Epidermal melanocyte (primary cell): ENCODE results near the gene AOAH.
"Not testable (repeated sequence)": the region's sequence is repeated elsewhere in the genome, so short reads cannot be mapped to it uniquely, and the experiment has no call there.

Experiments
- DNase-seq: peaks from one replicate; pipeline ENCODE4 v3.0.0; 2011; ENCODE audit warnings: low spot score; ENCODE audit not compliant: insufficient read length

AOAH gene

DNA sequence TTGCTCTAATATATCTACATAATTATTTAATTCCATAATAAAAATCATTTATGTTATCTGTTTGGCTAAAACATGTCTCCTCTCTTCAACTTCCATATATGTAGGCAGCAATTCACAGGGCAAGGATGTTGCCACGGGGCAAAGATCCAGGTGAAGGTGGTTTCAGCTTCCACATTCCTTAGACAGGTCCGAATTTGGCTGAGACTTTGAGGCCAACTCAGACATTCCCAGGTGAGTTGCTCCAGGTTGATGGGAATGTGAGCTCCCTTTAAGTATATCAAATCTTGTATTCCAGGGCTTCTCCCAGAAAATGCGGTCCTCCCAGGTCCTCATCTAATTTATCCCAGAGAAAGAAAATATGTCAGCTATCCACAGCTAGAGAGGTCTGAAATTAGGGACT lies 15.1 kb upstream of the AOAH start:
- no peak for DNase-seq

DNA sequence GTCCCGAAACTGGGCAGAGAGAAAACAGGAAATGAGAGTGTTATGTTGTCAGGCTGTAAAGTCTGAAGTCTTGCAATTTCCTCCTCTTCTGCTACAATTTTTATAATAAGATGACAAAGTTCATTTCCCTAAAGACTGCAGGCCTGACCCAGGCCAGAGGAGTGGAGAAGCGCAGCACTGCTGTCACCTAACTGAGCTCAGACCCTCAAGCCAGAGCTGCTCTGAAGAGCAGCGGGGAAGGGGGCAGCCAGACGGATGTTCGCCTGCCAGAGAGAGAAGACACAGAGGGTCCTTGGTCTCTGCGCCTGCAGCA lies 12.6 kb upstream of the AOAH start:
- DNase-seq, result no peak

DNA sequence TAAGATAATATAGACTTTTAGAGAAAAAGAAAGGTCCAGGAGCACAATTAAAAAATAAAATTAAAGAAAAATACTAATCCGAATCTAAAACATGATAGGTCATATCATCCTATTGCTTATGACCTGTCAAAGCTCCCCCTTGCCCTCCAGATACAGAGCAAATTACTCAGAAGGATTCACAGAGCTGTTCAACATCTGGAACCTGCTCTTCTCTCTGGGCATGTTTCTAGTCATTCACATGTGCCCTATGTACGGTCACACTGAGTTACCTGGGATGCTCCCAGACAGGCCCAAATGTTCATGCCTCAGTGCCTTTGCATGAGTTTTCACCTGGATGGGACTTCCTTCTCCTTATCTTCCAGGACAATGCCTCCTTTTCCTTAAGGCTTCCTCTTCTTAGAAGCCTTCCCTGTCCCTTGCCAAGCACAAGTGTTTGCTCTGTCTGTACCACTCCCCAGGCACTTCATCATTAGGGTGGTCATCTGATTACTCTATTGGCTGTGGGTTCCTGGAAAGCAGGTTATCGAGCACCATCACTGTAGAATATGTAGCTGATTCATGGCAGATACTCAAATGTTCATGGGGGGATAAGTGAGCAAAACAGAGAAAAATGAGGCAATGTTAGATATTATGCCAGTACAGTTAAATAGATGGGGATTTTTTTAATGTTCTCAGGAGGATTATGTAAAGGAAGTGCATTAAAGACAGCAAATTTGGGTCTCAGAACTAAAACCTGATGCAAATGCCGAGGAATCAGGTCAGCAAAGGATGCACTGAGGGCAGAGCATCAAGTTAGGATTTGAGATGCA lies 12.0 kb upstream of the AOAH start:
- DNase-seq, result no peak

DNA sequence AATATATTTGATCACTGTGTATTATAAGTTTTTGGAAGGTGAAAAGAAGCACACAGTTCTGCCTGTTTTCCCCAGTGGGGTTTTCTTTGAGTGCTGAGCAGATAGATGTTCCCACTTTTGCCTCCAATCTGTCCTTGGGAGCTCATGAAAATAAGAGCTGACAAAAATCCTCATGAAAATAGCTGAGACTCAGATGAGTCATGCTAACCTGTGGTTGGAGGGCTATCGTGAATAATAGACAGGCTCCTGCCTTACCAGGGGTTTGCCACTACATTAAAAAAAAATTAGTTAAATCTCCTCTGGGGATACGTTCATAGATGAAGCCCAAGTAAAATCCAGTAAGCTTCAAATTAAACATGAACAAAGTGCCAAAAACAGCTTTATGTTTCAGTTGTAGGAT lies 10.9 kb upstream of the AOAH start:
- DNase-seq, result no peak

DNA sequence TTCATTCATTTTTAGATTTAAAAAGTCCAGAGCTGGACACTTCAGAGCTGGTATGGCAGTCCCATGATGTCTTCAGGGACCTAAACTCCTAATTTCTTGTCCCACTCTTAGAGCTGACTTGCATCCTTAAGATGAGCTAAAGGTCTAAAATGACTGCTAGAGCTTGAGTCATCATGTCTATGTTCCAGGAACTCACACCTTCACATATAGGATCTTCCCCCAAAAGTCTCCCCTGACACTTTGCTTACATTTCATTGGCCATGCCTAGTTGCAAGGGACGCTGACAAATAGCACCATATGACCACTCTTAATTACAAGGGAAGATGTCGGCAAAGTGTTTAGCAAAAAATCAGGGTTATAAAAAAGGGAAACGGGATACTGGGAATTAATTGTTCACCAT lies 10.4 kb upstream of the AOAH start:
- no peak for DNase-seq

DNA sequence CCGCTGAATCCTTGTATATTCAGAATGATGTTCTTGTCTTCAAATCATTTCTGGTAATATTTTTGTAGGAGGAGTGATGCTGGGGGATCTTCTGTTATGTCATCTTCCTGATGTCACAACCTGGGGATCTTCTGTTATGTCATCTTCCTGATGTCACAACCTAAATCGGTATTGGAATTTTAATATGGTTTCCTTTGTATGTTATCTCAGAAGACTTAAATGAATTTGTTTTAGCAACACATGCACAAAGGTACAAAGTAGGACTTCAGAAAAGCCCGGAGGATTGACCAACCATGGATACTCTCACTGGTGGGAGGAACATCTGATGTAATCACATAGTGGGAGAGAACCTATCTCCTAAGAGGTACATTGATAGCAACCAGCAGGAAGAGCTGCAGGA lies 9.1 kb upstream of the AOAH start:
- DNase-seq, result no peak

DNA sequence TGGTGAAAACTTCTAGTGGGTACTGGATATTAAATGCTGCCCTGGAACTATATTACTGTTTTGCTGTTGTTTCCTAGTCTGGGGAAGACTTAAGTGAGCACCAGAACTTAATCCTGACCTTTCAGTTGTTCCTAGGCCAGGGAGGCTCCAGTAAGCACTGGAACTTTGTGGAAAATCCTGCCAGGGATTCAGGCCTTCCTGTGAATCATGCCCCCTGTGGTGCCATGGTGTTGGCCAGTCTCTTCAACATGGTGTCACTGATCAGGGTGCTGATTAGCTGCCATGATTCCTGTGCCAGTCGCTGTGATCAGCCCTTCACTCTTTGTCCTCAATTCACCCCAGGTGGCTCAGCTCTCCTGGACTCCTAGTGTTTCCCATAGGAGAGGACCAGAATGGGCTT lies 8.5 kb upstream of the AOAH start:
- DNase-seq, result no peak

DNA sequence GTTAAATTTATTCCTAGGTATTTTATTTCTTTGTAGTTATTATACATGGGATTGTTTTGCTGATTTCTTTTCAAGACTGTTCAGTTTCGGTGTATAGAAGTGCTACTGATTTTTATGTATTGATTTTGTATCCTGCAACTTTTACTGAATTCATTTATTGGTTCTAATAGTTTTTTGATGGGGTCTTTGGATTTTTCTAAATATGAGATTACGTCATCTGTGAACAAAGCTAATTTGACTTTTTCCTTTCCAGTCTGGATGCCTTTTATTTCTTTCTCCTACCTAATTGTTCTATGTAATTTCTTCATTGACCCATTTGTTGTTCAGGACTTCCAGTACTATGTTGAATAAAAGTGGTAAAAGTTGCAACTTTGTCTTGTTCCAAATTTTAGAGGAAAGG lies 5.8 kb upstream of the AOAH start:
- DNase-seq, result no peak

DNA sequence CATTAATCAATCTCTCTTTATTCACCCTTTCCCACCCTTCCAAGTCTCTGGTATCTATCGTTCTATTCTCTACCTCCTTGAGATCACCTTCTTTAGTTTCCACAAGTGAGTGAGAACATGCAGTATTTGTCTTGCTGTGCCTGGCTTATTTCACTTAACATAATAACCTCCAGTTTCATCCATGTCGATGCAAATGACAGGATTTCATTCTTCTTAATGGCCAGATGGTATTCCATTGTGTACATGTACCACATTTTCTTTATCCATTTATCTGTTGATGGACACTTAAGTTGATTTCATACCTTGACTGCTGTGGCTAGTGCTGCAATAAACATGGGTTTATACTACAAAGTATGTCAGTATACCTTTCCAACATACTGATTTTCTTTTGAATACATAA lies 3.8 kb upstream of the AOAH start:
- no peak for DNase-seq

DNA sequence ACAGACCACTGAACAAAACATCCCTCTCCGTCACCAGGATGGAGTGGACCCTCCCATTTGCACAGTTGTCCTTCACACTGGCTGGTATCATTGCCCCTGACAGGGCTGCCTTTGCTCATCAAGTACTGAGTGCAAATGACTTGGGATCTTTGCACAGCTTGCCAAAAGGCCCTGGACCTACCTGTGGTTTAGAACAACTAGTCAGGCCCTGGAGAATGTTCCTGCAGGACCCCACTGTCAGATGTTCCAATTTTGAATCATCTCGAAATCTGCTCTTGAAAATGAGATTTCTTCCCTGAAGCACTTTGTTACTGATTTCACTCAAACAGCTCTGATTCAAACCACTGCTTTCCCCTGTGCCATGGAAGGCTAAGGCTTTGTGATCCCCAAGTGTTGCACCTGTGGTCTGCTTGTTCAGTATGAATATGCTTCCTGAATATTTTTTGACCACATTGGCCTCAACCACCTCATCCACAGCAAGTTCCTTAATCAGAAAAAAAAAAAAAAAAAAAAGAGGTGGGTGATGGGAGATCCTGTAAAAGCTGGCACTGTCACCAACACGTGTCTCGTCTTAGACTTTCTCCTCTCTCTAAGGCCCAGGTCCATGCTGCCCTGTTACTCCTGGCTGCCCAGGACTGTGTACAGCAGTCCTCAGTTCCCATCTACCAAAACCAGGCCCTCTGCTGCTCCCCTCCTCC lies 2.7 kb upstream of the AOAH start:
- no peak for DNase-seq

DNA sequence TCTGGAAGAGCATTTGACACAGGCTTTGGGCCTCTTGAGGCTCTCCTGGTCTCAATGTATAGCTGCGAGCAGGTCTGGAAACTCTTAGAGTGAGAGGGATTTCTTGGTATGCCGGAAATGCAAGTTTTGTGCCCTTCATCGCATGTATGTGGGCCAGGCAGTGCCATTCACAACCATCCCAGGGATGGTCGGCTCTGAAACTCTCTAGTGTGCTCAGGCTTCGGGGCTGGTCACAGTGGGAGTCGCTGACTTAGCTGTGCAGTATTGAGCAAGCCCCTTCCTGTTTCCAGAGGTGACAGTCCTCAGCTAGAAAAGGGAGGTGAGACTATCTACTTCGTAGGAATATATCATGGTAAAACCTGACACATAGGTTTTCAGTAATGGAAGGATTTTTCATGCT lies 2.0 kb upstream of the AOAH start:
- DNase-seq, result no peak

DNA sequence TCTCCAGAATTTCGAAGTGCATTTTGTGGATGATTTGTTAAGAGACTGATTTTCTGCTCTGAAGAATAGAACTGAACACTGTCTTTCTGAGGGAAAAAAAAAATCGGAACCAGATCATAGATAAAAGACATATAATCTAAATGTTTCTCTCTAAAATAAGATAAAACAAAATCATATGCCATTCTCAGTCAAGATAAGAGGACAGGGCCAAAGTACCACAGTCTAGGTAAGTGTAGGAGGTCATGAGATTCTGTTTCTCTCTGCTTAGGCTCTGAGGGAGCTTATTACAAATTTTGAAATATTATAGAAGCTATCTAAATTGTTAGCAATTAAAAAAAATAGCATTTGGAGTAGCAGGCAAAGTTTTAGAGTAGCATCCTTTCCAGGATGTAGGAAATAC lies 702 bp upstream of the AOAH start:
- no peak for DNase-seq

DNA sequence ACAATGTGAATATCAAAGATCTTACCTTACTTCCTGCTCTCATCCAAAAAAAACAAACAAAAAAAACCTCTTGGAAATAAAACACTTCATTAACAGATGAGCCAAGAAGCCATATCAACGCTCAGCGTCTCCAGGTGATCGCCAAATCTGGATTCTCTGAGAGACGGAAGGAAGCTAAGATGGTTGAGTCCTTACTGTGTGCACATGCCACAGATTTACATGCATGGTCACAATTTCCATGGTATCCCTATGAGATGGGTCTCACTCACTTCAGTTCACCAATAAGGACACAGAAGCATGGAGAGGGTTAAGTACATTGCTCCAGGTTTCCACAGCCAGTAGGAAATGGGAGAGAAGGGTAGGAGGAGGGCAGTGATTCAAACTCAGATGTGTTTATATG lies 1.0 kb downstream of the AOAH start:
- no peak for DNase-seq

DNA sequence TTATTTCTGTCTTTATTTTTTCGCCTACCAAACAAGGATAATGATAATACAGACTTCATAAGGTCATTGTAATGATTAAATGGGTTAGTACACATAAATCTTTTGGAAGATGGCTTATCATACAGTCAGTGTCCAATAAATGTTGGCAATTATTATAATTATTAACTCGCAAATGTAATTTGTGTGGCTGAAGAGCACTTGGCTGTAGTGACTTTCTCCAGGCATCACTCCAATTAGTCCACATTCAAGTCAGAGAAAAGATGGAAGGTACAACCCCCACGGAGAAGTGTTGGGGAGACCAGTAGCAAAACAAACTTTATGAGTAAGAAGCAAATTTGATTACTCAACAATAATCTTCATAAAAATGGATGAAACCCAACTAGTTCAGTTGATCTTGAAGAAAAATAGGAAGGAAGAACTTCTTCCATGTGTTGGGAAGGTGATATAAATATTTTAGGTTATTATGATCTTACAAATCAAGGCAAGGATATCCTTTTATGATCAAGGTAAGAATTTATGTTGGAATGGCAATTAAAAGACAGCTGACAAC lies 5.1 kb downstream of the AOAH start:
- no peak for DNase-seq

DNA sequence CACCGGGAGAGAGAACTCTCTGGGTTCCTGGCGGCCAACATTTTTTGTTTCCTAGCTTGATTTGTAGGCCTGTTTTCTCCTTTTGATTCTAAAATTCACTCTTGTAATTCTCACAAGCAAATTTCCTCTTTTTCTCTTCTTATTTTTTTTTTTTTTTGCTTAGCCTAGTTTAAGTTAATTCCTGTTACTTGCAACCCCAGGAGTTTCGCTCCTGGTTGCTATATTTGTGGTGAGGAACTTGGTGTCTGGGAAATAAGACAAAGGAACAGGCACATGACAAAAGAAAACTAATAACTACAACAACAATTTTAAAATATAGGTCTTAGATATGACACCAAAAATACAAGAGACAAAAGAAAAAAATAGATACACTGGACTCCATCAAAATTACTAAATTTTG lies 6.7 kb downstream of the AOAH start:
- DNase-seq, result no peak

DNA sequence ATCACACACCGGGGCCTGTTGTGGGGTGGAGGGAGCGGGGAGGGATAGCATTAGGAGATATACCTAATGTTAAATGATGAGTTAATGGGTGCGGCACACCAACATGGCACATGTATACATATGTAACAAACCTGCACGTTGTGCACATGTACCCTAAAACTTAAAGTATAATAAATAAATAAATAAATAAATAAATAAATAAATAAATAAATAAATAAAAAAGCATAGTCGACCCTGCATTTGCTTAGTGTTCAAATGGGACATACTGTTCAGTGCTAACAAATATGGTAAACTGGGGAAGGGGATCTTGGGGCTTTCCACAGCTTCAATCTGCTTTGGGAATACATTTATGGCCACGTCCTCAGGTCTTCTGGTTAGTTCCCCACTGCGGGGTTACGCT lies 7.5 kb downstream of the AOAH start:
- DNase-seq, result not testable (repeated sequence)

DNA sequence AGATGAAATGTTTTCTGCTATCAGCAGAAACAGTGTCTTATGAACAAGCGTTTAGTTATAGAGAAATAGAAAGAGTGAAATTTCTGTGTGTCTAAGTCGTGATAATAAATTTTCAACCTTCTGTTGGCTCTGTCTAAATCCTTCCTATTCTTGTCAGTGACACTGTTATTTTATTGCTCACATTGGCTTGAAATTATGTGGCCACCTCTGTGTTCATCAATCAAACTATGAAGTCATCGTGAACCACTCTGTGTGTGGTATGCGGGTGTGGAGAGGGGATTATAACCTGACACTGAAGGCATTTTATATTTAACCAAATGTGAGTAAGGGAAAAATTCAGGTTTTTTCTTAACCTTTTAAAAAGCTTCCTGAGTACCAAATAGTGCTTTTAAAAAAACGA lies 12.3 kb downstream of the AOAH start:
- no peak for DNase-seq

DNA sequence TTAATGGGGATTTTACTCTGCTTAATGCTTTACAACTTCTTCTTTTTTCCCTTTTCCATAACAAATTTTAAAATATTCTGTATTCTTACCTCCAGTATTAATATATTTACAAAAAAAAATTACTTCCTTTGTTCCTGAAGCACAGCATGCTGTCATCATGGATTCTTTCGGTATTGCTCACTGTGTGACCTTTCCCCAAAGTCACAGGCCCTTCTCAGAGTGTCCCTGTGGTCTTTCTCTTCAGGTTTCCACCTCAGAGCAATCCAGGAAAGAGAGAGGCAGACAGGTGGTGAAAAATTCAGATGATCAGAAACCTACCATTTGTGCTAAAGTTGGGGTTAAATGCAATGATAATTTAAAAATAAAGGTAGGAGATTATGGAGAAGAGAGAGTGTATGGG lies 13.0 kb downstream of the AOAH start:
- no peak for DNase-seq

DNA sequence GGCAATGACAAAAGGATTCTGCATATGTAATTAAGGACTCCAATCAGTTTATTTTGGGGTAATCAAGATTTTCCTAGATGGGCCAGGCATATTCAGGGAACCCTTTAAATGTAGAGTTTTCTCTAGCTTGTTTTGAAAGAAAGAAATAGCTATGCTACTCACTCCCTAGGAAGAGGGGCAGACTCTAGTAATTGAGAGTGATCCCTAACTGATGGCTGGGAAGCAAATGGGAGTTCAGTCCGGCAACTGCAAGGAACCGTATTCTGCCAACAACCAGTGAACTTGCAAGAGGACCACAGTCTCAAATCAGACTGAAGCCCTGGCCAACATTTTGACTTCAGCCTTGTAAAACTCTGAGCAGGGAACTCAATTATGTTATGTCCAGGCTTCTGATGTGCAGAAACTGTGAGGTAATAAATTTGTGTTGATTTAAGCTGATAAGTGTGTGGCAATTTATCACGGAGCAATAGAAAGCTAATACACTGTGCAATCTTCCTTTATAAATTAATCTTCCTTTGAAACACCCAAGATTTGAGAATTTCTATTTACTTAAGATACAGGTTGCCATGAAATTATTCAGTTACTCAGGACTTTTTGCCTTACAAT lies 14.0 kb downstream of the AOAH start:
- DNase-seq, result no peak

DNA sequence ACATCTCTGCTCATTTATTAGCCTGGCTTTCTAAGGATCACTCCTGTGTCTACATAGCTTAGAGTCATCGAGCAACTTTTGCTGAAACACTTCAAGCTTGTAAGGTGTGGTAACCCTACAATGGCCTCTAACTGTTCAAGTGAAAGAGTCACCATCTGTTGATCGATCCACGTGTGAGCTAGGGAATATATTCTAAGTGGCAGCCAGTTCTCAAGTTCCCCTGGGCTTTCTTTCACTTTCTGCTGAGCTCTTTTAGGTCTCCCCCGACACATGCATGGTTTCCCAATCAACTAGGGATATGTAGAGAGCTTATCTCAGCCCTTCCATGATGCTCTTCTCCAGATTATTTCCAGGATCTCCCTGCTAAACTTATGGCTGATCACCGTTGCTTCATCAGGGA lies 15.5 kb downstream of the AOAH start:
- DNase-seq, result no peak

DNA sequence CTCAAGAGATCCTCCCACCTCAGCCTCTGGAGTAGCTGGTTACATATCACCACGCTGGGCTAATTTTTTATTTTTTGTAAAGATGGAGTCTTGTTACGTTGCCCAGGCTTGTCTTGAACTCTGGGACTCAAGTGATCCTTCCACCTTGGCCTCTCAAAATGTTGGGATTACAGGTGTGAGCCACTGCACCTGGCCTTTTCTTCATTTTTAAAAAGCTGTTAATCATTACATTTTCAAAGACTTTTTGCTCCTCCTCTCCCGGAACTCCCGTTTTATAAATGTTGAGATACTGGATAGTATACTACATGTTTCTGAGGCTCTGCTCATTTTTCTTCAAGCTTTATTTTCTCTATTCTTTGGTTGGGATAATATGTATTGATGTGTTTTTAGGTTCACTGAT lies 16.4 kb downstream of the AOAH start:
- DNase-seq, result no peak

DNA sequence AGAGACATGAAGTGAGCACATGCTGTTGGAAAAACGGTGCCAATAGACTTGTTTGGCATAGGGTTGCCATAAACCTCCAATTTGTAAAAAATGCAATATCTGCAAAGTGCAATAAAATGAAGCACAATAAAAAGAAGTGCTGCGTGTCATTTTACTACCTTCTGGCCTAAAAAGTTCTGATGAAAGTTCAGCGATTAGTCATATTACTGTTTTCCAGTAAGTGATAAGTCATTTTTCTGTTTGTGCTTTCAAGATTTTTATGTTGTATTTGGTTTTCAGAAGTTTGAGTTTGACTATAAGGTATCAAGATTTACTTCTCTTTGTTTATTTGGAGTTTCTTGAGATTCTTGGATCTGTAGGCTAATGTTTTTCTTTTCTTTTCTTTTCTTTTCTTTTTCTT lies 16.8 kb downstream of the AOAH start:
- DNase-seq, result no peak

DNA sequence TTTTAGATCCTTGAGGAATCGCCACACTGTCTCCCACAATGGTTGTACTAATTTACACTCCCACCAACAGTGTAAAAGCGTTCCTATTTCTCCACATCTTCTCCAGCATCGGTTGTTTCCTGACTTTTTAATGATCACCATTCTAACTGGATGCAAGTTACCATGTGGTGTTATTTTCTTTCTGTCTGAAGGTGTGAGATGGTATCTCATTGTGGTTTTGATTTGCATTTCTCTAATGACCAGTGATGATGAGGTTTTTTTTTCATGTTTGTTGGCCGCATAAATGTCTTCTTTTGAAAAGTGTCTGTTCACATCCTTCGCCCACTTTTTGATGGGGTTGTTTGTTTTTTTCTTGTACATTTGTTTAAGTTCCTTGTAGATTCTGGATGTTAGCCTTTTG lies 20.4 kb downstream of the AOAH start:
- DNase-seq, result not testable (repeated sequence)
